H1 (cell line): ENCODE data around the gene SWT1. TPM values are rescaled to one million over a fixed set of nuclear protein-coding genes. Genes with fewer than 3 reads are reported as not detected.
A peak's percentile ranks its signal among the peaks of the same experiment; 100 is the strongest.

Source experiments
- CTCF ChIA-PET: fragments of 300-600 bp; sonication (Branson Sonifier 250); formaldehyde crosslinking; loops from one replicate; lab custom pipeline; 2021; ENCODE audit not compliant: partially characterized antibody; lab: Charles Lee
- POLR2A ChIA-PET: fragments of 300-600 bp; sonication (Branson Sonifier 250); formaldehyde crosslinking; loops from one replicate; lab custom pipeline; 2021; ENCODE audit warnings: inconsistent platforms; ENCODE audit not compliant: partially characterized antibody; lab: Charles Lee
- DNase-seq, 2 experiments: peaks; one replicate each; pipeline versions ENCODE4 v3.0.0 to v3.0.0-alpha.2; 2010 to 2022; ENCODE audit warnings: low spot score in 2 of 2, low read depth in 1 of 2, mixed read lengths in 1 of 2
- FAIRE-seq: peaks from 2 replicates; lab custom pipeline; 2011; peaks lifted over from hg19 to GRCh38; lab: Jason Lieb, UNC
- H2AFZ ChIP-seq: 2 replicates; pipeline ENCODE4 v1.8.1; 2012; ENCODE audit warnings: low read length, inconsistent platforms
- H2AK5ac ChIP-seq: 2 replicates; pipeline ENCODE4 v1.6.1; 2013; ENCODE audit warnings: low read depth, low read length
- H2BK120ac ChIP-seq: replicated peaks from 2 replicates; pipeline ENCODE3; 2013; ENCODE audit warnings: low read depth, low read length, inconsistent platforms
- H2BK12ac ChIP-seq: 2 replicates; pipeline ENCODE4 v1.6.1; 2013; ENCODE audit warnings: low read depth, low read length
- H2BK15ac ChIP-seq: 2 replicates; pipeline ENCODE4 v1.6.1; 2013; ENCODE audit warnings: low read length
- H2BK20ac ChIP-seq: 2 replicates; pipeline ENCODE4 v1.6.1; 2013; ENCODE audit warnings: low read length
- H2BK5ac ChIP-seq: 2 replicates; pipeline ENCODE4 v1.6.1; 2013; ENCODE audit warnings: low read depth, low read length
- H3K14ac ChIP-seq: 2 replicates; pipeline ENCODE4 v1.6.1; 2013; ENCODE audit warnings: inconsistent platforms; ENCODE audit not compliant: insufficient read length
- H3K18ac ChIP-seq: 2 replicates; pipeline ENCODE4 v1.6.1; 2013; ENCODE audit warnings: low read length; ENCODE audit errors: extremely low read depth
- H3K23ac ChIP-seq: 2 replicates; pipeline ENCODE4 v1.6.1; 2013; ENCODE audit warnings: inconsistent platforms; ENCODE audit not compliant: insufficient read length
- H3K23me2 ChIP-seq: 2 replicates; pipeline ENCODE4 v1.6.1; 2013; ENCODE audit warnings: low read depth, low read length
- H3K27ac ChIP-seq: 2 replicates; pipeline ENCODE4 v1.6.1; 2011; ENCODE audit warnings: low read depth, low read length, inconsistent platforms
- H3K27me3 ChIP-seq, 4 experiments: replicated peaks in 1 of 4; 1 replicate in 1 of 4; 2 replicates in 3 of 4; pipeline versions ENCODE4 v1.6.1 to v1.8.1; 2011 to 2013; ENCODE audit warnings: low read length in 3 of 4, mild to moderate bottlenecking in 3 of 4, inconsistent platforms in 2 of 4, mixed read lengths in 2 of 4, moderate library complexity in 1 of 4; ENCODE audit not compliant: control insufficient read depth in 3 of 4, insufficient read depth in 3 of 4; ENCODE audit errors: extremely low read depth in 1 of 4
- H3K36me3 ChIP-seq, 4 experiments: 2 replicates each; pipeline versions ENCODE4 v1.6.1 to v1.8.1; 2011 to 2013; ENCODE audit warnings: mild to moderate bottlenecking in 4 of 4, low read length in 3 of 4, moderate library complexity in 2 of 4, control low read depth in 1 of 4, inconsistent platforms in 1 of 4; ENCODE audit not compliant: insufficient read depth in 4 of 4, control insufficient read depth in 2 of 4
- H3K4ac ChIP-seq: replicated peaks from 2 replicates; pipeline ENCODE3; 2013; ENCODE audit warnings: low read length, low read depth, mixed read lengths, inconsistent platforms; ENCODE audit not compliant: insufficient read length
- H3K4me1 ChIP-seq, 4 experiments: replicated peaks in 1 of 4; 1 replicate in 1 of 4; 2 replicates in 3 of 4; pipeline versions ENCODE4 v1.6.1 to v1.8.1; 2011 to 2013; ENCODE audit warnings: low read length in 3 of 4, inconsistent platforms in 2 of 4, mixed read lengths in 1 of 4; ENCODE audit not compliant: insufficient read depth in 4 of 4, control insufficient read depth in 3 of 4
- H3K4me2 ChIP-seq, 2 experiments: 2 replicates each; pipeline versions ENCODE4 v1.6.1 to v1.8.1; 2011 to 2013; ENCODE audit warnings: low read depth in 2 of 2, low read length in 2 of 2, control low read depth in 1 of 2, inconsistent platforms in 1 of 2, mild to moderate bottlenecking in 1 of 2; ENCODE audit not compliant: insufficient read depth in 1 of 2
- H3K4me3 ChIP-seq, 4 experiments: fragments of 200-600, 300-600 bp in 1 of 4; sonication (generic), shearing (Covaris generic), sonication (Bioruptor Twin) in 1 of 4; 2 replicates each; pipeline versions ENCODE4 v1.5.1 to v1.8.1; 2011 to 2016; ENCODE audit warnings: low read length in 4 of 4, low read depth in 3 of 4, control low read depth in 2 of 4, inconsistent platforms in 2 of 4, mild to moderate bottlenecking in 2 of 4, mixed read lengths in 1 of 4, moderate library complexity in 1 of 4; ENCODE audit not compliant: insufficient read depth in 2 of 4; ENCODE audit errors: extremely low read depth in 1 of 4
- H3K56ac ChIP-seq: replicated peaks from 2 replicates; pipeline ENCODE3; 2013; ENCODE audit warnings: low read depth, mild to moderate bottlenecking, mixed read lengths, low read length, inconsistent platforms; ENCODE audit not compliant: insufficient read length
- H3K79me1 ChIP-seq: 2 replicates; pipeline ENCODE4 v1.6.1; 2013; ENCODE audit warnings: low read depth, low read length, control low read depth
- H3K79me2 ChIP-seq, 2 experiments: 2 replicates each; pipeline versions ENCODE4 v1.6.1 to v1.8.1; 2012 to 2013; ENCODE audit warnings: low read length in 2 of 2, mild to moderate bottlenecking in 2 of 2, inconsistent platforms in 1 of 2; ENCODE audit not compliant: insufficient read depth in 2 of 2, control insufficient read depth in 1 of 2
- H3K9ac ChIP-seq, 4 experiments: replicated peaks in 1 of 4; 1 replicate in 1 of 4; 2 replicates in 3 of 4; pipeline versions ENCODE4 v1.6.1 to v1.8.1; 2011 to 2013; ENCODE audit warnings: low read depth in 3 of 4, low read length in 3 of 4, control low read depth in 2 of 4, mild to moderate bottlenecking in 2 of 4, moderate library complexity in 2 of 4, inconsistent platforms in 1 of 4; ENCODE audit errors: extremely low read depth in 1 of 4
- H3K9me3 ChIP-seq, 2 experiments: 2 replicates each; pipeline versions ENCODE4 v1.6.1 to v1.8.1; 2012 to 2013; ENCODE audit warnings: mild to moderate bottlenecking in 2 of 2, moderate library complexity in 2 of 2, control low read depth in 1 of 2, inconsistent platforms in 1 of 2, low read depth in 1 of 2, low read length in 1 of 2, mixed read lengths in 1 of 2; ENCODE audit not compliant: insufficient read depth in 2 of 2
- H4K20me1 ChIP-seq, 2 experiments: replicated peaks in 1 of 2; 2 replicates each; pipeline versions ENCODE3 to v1.8.1; 2011 to 2013; ENCODE audit warnings: inconsistent platforms in 2 of 2, low read length in 2 of 2, mild to moderate bottlenecking in 1 of 2; ENCODE audit not compliant: insufficient read depth in 2 of 2, control insufficient read depth in 1 of 2
- H4K5ac ChIP-seq: 2 replicates; pipeline ENCODE4 v1.6.1; 2013; ENCODE audit warnings: low read length, low read depth, mixed read lengths, inconsistent platforms; ENCODE audit not compliant: insufficient read length
- H4K8ac ChIP-seq: 2 replicates; pipeline ENCODE4 v1.8.0; 2013; ENCODE audit warnings: mild to moderate bottlenecking, moderate library complexity, low read length, inconsistent platforms; ENCODE audit not compliant: insufficient read depth; ENCODE audit errors: extremely low read depth
- H4K91ac ChIP-seq: replicated peaks from 2 replicates; pipeline ENCODE3; 2013; ENCODE audit warnings: low read length, mixed read lengths, inconsistent platforms; ENCODE audit not compliant: insufficient read length
- GTF2F1 ChIP-seq: IDR thresholded peaks from 2 replicates; pipeline ENCODE4 v1.6.1; 2012; ENCODE audit warnings: low read depth, low read length, improper control_type of control experiment, borderline replicate concordance
- KDM1A ChIP-seq: fragments of 200-600, 300-600 bp; sonication (generic); IDR thresholded peaks from 2 replicates; pipeline ENCODE4 v1.7.1; 2016; ENCODE audit warnings: mild to moderate bottlenecking, low read length, borderline replicate concordance
- WGBS, 2 experiments: shearing (Covaris generic) in 1 of 2; methylation state at CpG; one replicate each; pipeline versions ENCODE4 v1.1.6 to v1.1.7; 2013 to 2015; ENCODE audit warnings: low lambda C conversion rate in 2 of 2, mixed read lengths in 2 of 2, inconsistent platforms in 1 of 2, low coverage in 1 of 2, missing lambda C conversion rate in 1 of 2; ENCODE audit not compliant: insufficient replicate concordance in 2 of 2, insufficient coverage in 1 of 2, insufficient read length in 1 of 2; ENCODE audit errors: extremely low coverage in 1 of 2, missing lambda C conversion rate in 1 of 2; 5-methylcytosine and 5-hydroxymethylcytosine counted together
- polyA plus RNA-seq, 7 experiments: library from polyadenylated mRNA; depleted of rRNA in 3 of 7; stranded (reverse) in 5 of 7; unstranded in 2 of 7; fragments of >200 nt in 5 of 7; fragments of 200-250 nt in 2 of 7; gene quantifications; 1 replicate in 5 of 7; 2 replicates in 1 of 7; 4 replicates in 1 of 7; pipeline versions ENCODE4 v1.2.1 to v1.2.3, GENCODE V29; 2011 to 2013; ENCODE audit warnings: missing spikeins in 2 of 7, mixed read lengths in 2 of 7
- total RNA-seq: library from RNA; stranded (reverse); fragmentation: NEBNext Ultra II Directional; extraction: Animal tissue kit (Norgen Biotek cat#: 25700); gene quantifications from 2 replicates; pipeline ENCODE4 v1.2.1, GENCODE V29; 2021

The SWT1 gene
- total and polyA plus RNA-seq, 2 of the 8 experiments (the other 6 are each of a cell fraction or from before 2014, with no cell fraction given), result 1.4 to 6.2 TPM

- Histone ChIP-seq H2BK12ac (no peak overlapping the region), H4K5ac (no peak overlapping the region), H3K79me1 (no peaks in the 10 kb centered on the region), H2AK5ac (no peak overlapping the region), H3K14ac (no peak overlapping the region), H2BK15ac (no peak overlapping the region), H3K18ac (no peak overlapping the region), H3K27me3 (no peaks in the 10 kb centered on the region), H4K8ac (no peak overlapping the region), H2BK120ac (no peak overlapping the region), H3K27ac (no peak overlapping the region), H4K91ac (no peak overlapping the region)
- TF ChIP-seq KDM1A, result peak; percentile 53; the same call in 1 of the 2 replicates
- no peak for TF ChIP-seq GTF2F1
- TF ChIP-seq, all 59 proteins: peak for 1
- WGBS, 2 experiments, result 92% methylated on average over 1 of the region's 1 CpG; no CpG with 5 or more reads in 1 of the 2 experiments
- Histone ChIP-seq H3K9ac (no peak overlapping the region), H3K79me2 (no peaks in the 10 kb centered on the region), H3K4me1 (no peaks in the 10 kb centered on the region), H3K4ac (no peak overlapping the region), H4K20me1 (peaks cover 0 to 1% of the 10 kb centered on the region in 2 experiments), H2BK5ac (no peak overlapping the region), H3K9me3 (0 out of 4 replicates have a peak, but pooled peaks cover 0 to 4% of the 10 kb centered on the region in 2 experiments), H3K4me3 (no peak overlapping the region), H2AFZ (no peak overlapping the region), H3K23ac (no peak overlapping the region), H3K23me2 (no peaks in the 10 kb centered on the region), H3K36me3 (no peaks in the 10 kb centered on the region; a peak in 1 of 8 replicates), H3K56ac (no peak overlapping the region), H3K4me2 (no peak overlapping the region), H2BK20ac (no peak overlapping the region)
- CTCF ChIA-PET, result no interaction called here
- POLR2A ChIA-PET, result no interaction called here
- no peak for DNase-seq
- no peak for FAIRE-seq
These were observed 67.2 kb downstream of the SWT1 start for GRCh38 chr1:185224132-185224531.
